ENCODE results near the gene ANGPTL2.

- no peak for TF ChIP-seq YY1 (IDR thresholded peaks at IDR 0.05)
- peak; percentile 35 for TF ChIP-seq CTCF (IDR thresholded peaks at IDR 0.05; ENCODE audit: low read depth, low read length, missing input control)
- no peak for TF ChIP-seq JUND (IDR thresholded peaks at IDR 0.05)
- peak; percentile 60 for TF ChIP-seq SP1 (IDR thresholded peaks at IDR 0.05)
- peak; percentile 44 to 45 for TF ChIP-seq RAD21 (IDR thresholded peaks at IDR 0.05)
- peak; percentile 71 for TF ChIP-seq MAX (IDR thresholded peaks at IDR 0.05)
- no peak for TF ChIP-seq ZBTB33 (IDR thresholded peaks at IDR 0.05)
- peak in 1 of 2 donors; percentile 27 for TF ChIP-seq RXRA (IDR thresholded peaks at IDR 0.05)
- TF ChIP-seq TAF1 (conservative IDR thresholded peaks at IDR 0.05) = no peak
- peak; percentile 16 to 35 for TF ChIP-seq GABPA (IDR thresholded peaks at IDR 0.05 in 1 of 2, conservative IDR thresholded peaks at IDR 0.05 in 1 of 2)
These were observed 73.4 kb downstream of the ANGPTL2 start for GRCh38 chr9:127049044-127049443.
